Type B pancreatic cell (in vitro differentiated cells): ENCODE measurements around the gene RBM17. TPM values are rescaled to one million over a fixed set of nuclear protein-coding genes. Genes with fewer than 3 reads are reported as not detected.

Experiments
- DNase-seq: peaks from one replicate; pipeline ENCODE4 v3.0.0; 2021; ENCODE audit warnings: mixed read lengths; ENCODE audit not compliant: unreplicated experiment; ENCODE audit errors: extremely low spot score
- H3K27ac Mint-ChIP-seq: 2 replicates; pipeline ENCODE4 v1.8.0; 2021; ENCODE audit warnings: mild to moderate bottlenecking, mixed read lengths
- H3K27me3 Mint-ChIP-seq: 2 replicates; pipeline ENCODE4 v1.8.0; 2021; ENCODE audit warnings: mixed read lengths
- H3K36me3 Mint-ChIP-seq: 2 replicates; pipeline ENCODE4 v1.8.0; 2021; ENCODE audit warnings: mixed read lengths
- H3K4me1 Mint-ChIP-seq: one replicate; pipeline ENCODE4 v1.8.0; 2021; ENCODE audit warnings: mixed read lengths; ENCODE audit not compliant: unreplicated experiment
- H3K4me3 Mint-ChIP-seq: 2 replicates; pipeline ENCODE4 v1.8.0; 2021; ENCODE audit warnings: mild to moderate bottlenecking, mixed read lengths
- H3K9me3 Mint-ChIP-seq: 2 replicates; pipeline ENCODE4 v1.8.0; 2021; ENCODE audit warnings: mixed read lengths
- total RNA-seq: library from RNA; stranded (reverse); gene quantifications from 2 replicates; pipeline ENCODE4 v1.2.1, GENCODE V29; 2021; ENCODE audit warnings: low replicate concordance
- TF ChIP-seq, protein P1 (sequence below): fragments of 200-600 bp; sonication (generic); conservative IDR thresholded peaks from 2 replicates; pipeline ENCODE4 v1.5.0; 2021; ENCODE audit warnings: antibody characterized with exemption, mild to moderate bottlenecking

RBM17 gene
- total RNA-seq, 1 donor from 2014 or later = 105 TPM

DNA sequence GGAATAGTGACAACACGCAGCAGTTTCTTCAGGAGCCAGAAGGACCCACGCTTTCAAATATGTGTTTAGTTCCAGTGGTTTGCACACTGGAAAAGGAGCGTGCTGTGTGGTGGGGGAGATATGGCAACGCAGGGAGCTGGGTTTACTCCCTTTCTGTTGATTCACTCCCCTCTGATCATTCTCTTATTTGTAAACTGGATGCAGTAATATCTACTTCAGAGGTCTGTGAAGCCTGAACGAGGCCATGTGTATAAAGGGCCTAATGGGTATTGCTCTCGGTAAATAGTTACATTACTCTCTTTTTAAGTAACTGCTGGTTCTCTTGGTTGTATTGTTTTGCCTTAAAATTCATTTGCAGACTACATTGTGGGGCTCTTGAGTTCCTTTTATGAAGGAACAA, 19.2 kb downstream of the RBM17 start:
- no peak overlapping the region for H3K4me3 Mint-ChIP-seq
- H3K4me1 Mint-ChIP-seq = peaks cover 6% of the 10 kb centered on the region
- H3K27me3 Mint-ChIP-seq = no peaks in the 10 kb centered on the region
- no peak overlapping the region for H3K27ac Mint-ChIP-seq
- H3K9me3 Mint-ChIP-seq = no peaks in the 10 kb centered on the region
- no peak for DNase-seq
- H3K36me3 Mint-ChIP-seq = peaks cover 37% of the 10 kb centered on the region
- TF ChIP-seq, protein P1, sequence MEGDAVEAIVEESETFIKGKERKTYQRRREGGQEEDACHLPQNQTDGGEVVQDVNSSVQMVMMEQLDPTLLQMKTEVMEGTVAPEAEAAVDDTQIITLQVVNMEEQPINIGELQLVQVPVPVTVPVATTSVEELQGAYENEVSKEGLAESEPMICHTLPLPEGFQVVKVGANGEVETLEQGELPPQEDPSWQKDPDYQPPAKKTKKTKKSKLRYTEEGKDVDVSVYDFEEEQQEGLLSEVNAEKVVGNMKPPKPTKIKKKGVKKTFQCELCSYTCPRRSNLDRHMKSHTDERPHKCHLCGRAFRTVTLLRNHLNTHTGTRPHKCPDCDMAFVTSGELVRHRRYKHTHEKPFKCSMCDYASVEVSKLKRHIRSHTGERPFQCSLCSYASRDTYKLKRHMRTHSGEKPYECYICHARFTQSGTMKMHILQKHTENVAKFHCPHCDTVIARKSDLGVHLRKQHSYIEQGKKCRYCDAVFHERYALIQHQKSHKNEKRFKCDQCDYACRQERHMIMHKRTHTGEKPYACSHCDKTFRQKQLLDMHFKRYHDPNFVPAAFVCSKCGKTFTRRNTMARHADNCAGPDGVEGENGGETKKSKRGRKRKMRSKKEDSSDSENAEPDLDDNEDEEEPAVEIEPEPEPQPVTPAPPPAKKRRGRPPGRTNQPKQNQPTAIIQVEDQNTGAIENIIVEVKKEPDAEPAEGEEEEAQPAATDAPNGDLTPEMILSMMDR = no peak

DNA sequence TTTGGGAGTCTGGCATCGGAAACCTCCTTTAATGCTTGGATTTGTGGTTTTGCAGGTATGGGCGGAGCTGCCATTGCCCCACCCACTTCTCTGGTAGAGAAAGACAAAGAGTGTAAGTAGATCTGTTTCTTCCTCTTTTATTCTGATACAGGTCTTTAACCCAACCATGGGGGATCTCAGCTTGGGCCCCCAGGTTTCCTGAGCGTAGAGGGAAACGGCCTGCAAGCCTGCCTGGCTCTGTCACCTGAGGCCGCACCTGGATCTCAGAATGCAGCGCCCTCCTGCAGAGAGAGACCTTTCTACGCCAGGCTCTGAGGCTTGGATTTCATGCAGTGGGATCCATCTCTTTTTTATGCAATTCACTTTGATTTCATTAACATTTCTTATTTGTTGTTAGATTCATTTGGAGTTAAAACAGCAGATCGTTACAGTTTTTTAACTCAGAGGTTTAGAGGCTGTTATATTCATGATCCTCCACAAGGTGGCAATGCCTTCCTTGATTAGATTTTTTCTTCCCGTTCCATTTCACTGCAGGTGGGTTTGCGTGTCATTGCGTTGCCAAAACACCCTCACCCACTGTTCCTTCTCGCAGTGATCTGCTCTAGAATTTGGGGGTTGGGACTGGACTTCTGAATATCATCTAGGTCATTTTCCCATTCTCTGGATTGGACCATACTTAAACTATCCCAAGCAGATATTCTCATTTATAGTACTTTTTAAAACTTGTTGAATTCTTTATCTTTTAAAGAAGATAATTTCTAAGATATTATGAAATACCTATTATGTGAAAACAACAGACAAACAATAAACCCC, 20.0 kb downstream of the RBM17 start:
- peak overlapping the region; percentile 54 for H3K27ac Mint-ChIP-seq
- H3K9me3 Mint-ChIP-seq = no peaks in the 10 kb centered on the region
- peaks cover 6% of the 10 kb centered on the region for H3K4me1 Mint-ChIP-seq
- TF ChIP-seq, protein P1 = peak; percentile 88
- peaks cover 39% of the 10 kb centered on the region for H3K36me3 Mint-ChIP-seq
- DNase-seq = no peak
- no peak overlapping the region for H3K4me3 Mint-ChIP-seq
- H3K27me3 Mint-ChIP-seq = no peaks in the 10 kb centered on the region

DNA sequence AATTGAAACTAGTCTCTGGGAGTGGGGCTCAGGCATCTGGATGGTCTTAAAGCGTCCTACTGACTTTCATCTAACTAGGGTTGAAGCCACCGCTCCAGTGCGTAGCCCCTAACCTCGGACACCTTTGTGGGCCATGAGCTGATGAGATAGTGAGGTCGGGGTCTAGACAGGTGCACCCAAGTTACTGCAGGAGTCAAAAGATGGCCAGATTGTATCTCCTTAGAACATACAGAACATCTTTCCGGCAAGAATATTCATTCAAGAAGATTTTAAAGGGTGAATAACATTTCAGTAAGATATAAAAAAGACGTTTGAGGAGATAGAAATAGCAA, 20.6 kb downstream of the RBM17 start:
- Mint-ChIP-seq H3K27me3 (no peaks in the 10 kb centered on the region), H3K9me3 (no peaks in the 10 kb centered on the region), H3K4me1 (peaks cover 6% of the 10 kb centered on the region), H3K27ac (no peak overlapping the region), H3K4me3 (no peak overlapping the region), H3K36me3 (peaks cover 44% of the 10 kb centered on the region)
- no peak for DNase-seq
- TF ChIP-seq, protein P1 = no peak

DNA sequence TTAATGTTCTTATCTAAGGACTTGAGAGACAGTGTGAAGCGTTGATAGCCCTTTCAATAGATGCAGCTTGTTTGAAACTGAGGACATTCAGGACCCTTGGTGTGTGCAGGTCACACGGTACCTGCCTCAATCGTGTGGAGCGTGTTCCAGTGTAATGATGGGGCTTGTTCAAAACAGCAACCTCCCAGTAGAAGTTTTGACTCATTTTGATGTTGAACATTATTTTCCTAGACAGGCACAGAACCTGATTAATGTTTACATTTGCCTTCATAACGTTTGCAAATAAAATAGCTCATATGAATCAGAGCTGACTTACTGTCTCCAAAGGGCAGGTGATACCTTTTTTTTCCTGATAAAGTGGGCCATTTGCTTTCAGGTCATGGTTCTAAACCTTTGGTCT, 21.3 kb downstream of the RBM17 start:
- Mint-ChIP-seq H3K4me1 (peaks cover 6% of the 10 kb centered on the region), H3K9me3 (no peaks in the 10 kb centered on the region), H3K27me3 (no peaks in the 10 kb centered on the region), H3K36me3 (peaks cover 47% of the 10 kb centered on the region), H3K4me3 (no peak overlapping the region), H3K27ac (peak overlapping the region; percentile 31)
- TF ChIP-seq, protein P1 = no peak
- no peak for DNase-seq

DNA sequence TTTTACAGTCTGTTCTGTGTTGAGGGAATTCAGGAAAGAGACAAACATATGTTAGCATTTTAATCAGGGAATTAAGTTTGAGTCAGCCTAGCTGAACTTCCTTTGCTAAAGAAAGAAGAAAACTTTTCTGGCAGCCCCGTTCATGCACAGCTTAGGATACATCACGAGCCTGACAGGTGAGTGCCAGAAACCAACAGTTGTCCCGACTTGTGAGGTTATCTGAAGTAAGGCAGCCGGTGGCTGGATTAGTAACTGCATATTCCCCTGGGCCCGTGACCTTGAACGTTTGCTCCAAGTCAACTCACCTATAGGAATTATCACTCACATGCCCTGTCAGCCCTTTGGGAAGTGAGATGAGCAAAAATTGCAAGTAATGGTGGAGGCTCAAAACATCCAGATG, 24.1 kb downstream of the RBM17 start:
- H3K36me3 Mint-ChIP-seq = peaks cover 45% of the 10 kb centered on the region
- no peaks in the 10 kb centered on the region for H3K9me3 Mint-ChIP-seq
- H3K4me3 Mint-ChIP-seq = no peak overlapping the region
- no peak for DNase-seq
- H3K27me3 Mint-ChIP-seq = no peaks in the 10 kb centered on the region
- no peak overlapping the region for H3K27ac Mint-ChIP-seq
- H3K4me1 Mint-ChIP-seq = peaks cover 6% of the 10 kb centered on the region
- TF ChIP-seq, protein P1 = no peak
